HepG2 (cell line): ENCODE measurements around the gene ANKRD29. TPM values are rescaled to one million over a fixed set of nuclear protein-coding genes. Genes with fewer than 3 reads are reported as not detected.

ENCODE experiments used
- ATAC-seq: fragments of 200-7000 bp; cut with Tn5 transposase; 3 replicates; pipeline ENCODE4 v1.9.1; 2020; ENCODE audit warnings: mild to moderate bottlenecking, moderate library complexity
- BruUV-seq: library from RNA; stranded (reverse); fragments of 400-500 nt; replicated peaks from 2 replicates; lab custom pipeline; 2021; lab: Mats Ljungman, UMichigan
- CTCF ChIA-PET: fragments of 300-600 bp; formaldehyde crosslinking; extraction: SDS; loops from one replicate; lab custom pipeline; 2021; ENCODE audit warnings: low total read pairs, inconsistent platforms, low intra/inter-chr PET ratio; lab: Yijun Ruan, JAX
- POLR2A ChIA-PET: fragments of 350-600 bp; sonication (Branson Sonifier 250); formaldehyde crosslinking; loops from one replicate; lab custom pipeline; 2020; ENCODE audit warnings: antibody characterized with exemption, inconsistent platforms; lab: Yijun Ruan, JAX
- DNase-seq: peaks from one replicate; pipeline ENCODE4 v3.0.0-alpha.2; 2015; ENCODE audit warnings: low spot score
- FAIRE-seq: peaks from 3 replicates; lab custom pipeline; 2011; peaks lifted over from hg19 to GRCh38; lab: Jason Lieb, UNC
- H2AFZ ChIP-seq: one replicate; pipeline ENCODE4 v1.6.1; 2011; ENCODE audit warnings: low read length, inconsistent platforms
- H3K27ac ChIP-seq: fragments of 300-600 bp; 3 replicates; pipeline ENCODE4 v1.8.0; 2011; ENCODE audit warnings: mixed run types, mild to moderate bottlenecking, mixed read lengths, low read length, inconsistent platforms; ENCODE audit not compliant: insufficient read depth; ENCODE audit errors: extremely low read length
- H3K27me3 ChIP-seq, 2 experiments: fragments of 200-600 bp in 1 of 2; 2 replicates in 1 of 2; 3 replicates in 1 of 2; pipeline versions ENCODE4 v1.6.0 to v1.8.0; 2011; ENCODE audit warnings: low read length in 2 of 2, mild to moderate bottlenecking in 2 of 2, moderate library complexity in 2 of 2, inconsistent platforms in 1 of 2; ENCODE audit not compliant: insufficient read depth in 2 of 2, control insufficient read depth in 1 of 2
- H3K36me3 ChIP-seq, 2 experiments: fragments of 200-600 bp in 1 of 2; replicated peaks in 1 of 2; 2 replicates in 1 of 2; 3 replicates in 1 of 2; pipeline versions ENCODE4 v1.5.1 to v1.8.0; 2011; ENCODE audit warnings: low read length in 2 of 2, inconsistent platforms in 1 of 2; ENCODE audit not compliant: insufficient read depth in 2 of 2, control insufficient read depth in 1 of 2
- H3K4me1 ChIP-seq: 2 replicates; pipeline ENCODE4 v1.5.1; 2012; ENCODE audit warnings: low read length, inconsistent platforms; ENCODE audit not compliant: insufficient read depth
- H3K4me2 ChIP-seq: 2 replicates; pipeline ENCODE4 v1.6.0; 2011; ENCODE audit warnings: low read depth, low read length, inconsistent platforms
- H3K4me3 ChIP-seq, 3 experiments: fragments of 200-600 bp in 1 of 3; sonication (generic), shearing (Covaris generic) in 1 of 3; replicated peaks in 1 of 3; 2 replicates each; pipeline ENCODE4 v1.5.1; 2011 to 2016; ENCODE audit warnings: low read length in 3 of 3, inconsistent platforms in 2 of 3, low read depth in 2 of 3, mild to moderate bottlenecking in 2 of 3, control low read depth in 1 of 3, mixed read lengths in 1 of 3; ENCODE audit not compliant: insufficient read depth in 1 of 3
- H3K79me2 ChIP-seq: one replicate; pipeline ENCODE4 v1.6.1; 2011; ENCODE audit warnings: low read length, inconsistent platforms; ENCODE audit not compliant: insufficient read depth
- H3K9ac ChIP-seq: 2 replicates; pipeline ENCODE4 v1.6.0; 2011; ENCODE audit warnings: mild to moderate bottlenecking, low read depth, low read length, inconsistent platforms; ENCODE audit not compliant: insufficient read depth
- H3K9me3 ChIP-seq: 2 replicates; pipeline ENCODE4 v1.5.1; 2012; ENCODE audit warnings: mild to moderate bottlenecking, low read length
- H4K20me1 ChIP-seq: 2 replicates; pipeline ENCODE4 v1.6.0; 2011; ENCODE audit warnings: inconsistent platforms, mild to moderate bottlenecking, low read length, moderate library complexity; ENCODE audit not compliant: insufficient read depth
- CREM ChIP-seq, 2 experiments: sonication (generic) in 1 of 2; formaldehyde crosslinking in 1 of 2; IDR thresholded peaks; 2 replicates each; pipeline versions ENCODE4 v1.4.0 to v1.6.1; 2016 to 2020; ENCODE audit warnings: antibody characterized with exemption in 1 of 2, mild to moderate bottlenecking in 1 of 2, missing genetic modification reagents in 1 of 2
- GMEB2 ChIP-seq: IDR thresholded peaks from 2 replicates; pipeline ENCODE4 v1.6.1; 2016; ENCODE audit warnings: missing biosample characterization, missing genetic modification reagents, low read depth
- HMG20A ChIP-seq: IDR thresholded peaks from 2 replicates; pipeline ENCODE4 v1.6.1; 2016; ENCODE audit warnings: borderline replicate concordance
- LBX2 ChIP-seq: sonication (generic); formaldehyde crosslinking; IDR thresholded peaks from 2 replicates; pipeline ENCODE4 v1.5.0; 2020; ENCODE audit warnings: missing genetic modification reagents, mild to moderate bottlenecking, borderline replicate concordance
- LCORL ChIP-seq, 2 experiments: fragments of 450-650 bp in 1 of 2; sonication (generic) in 1 of 2; formaldehyde crosslinking in 1 of 2; IDR thresholded peaks; 2 replicates each; pipeline versions ENCODE4 v1.5.0 to v1.6.1; 2017 to 2020; ENCODE audit warnings: antibody characterized with exemption in 1 of 2, missing genetic modification reagents in 1 of 2
- MIER2 ChIP-seq: IDR thresholded peaks from 2 replicates; pipeline ENCODE4 v1.6.1; 2016; ENCODE audit warnings: missing biosample characterization, missing genetic modification reagents
- NR1H2 ChIP-seq: sonication (generic); formaldehyde crosslinking; IDR thresholded peaks from 2 replicates; pipeline ENCODE4 v1.8.1; 2022; ENCODE audit warnings: low read depth, missing genetic modification reagents, borderline replicate concordance
- NR2F1 ChIP-seq, 2 experiments: fragments of 450-650 bp in 1 of 2; formaldehyde crosslinking in 1 of 2; IDR thresholded peaks; 2 replicates each; pipeline versions ENCODE4 v1.5.0 to v1.6.1; 2016 to 2020; ENCODE audit warnings: mild to moderate bottlenecking in 1 of 2, missing compliant biosample characterization in 1 of 2, missing genetic modification reagents in 1 of 2, moderate library complexity in 1 of 2
- TEAD2 ChIP-seq: sonication (generic); formaldehyde crosslinking; IDR thresholded peaks from 2 replicates; pipeline ENCODE4 v1.9.0; 2021; ENCODE audit warnings: missing genetic modification reagents
- ZKSCAN5 ChIP-seq: sonication (generic); formaldehyde crosslinking; IDR thresholded peaks from 2 replicates; pipeline ENCODE4 v1.5.1; 2020; ENCODE audit warnings: mild to moderate bottlenecking, missing genetic modification reagents
- ZKSCAN8 ChIP-seq: IDR thresholded peaks from 2 replicates; pipeline ENCODE4 v1.6.1; 2016; ENCODE audit warnings: borderline replicate concordance, missing genetic modification reagents, missing compliant biosample characterization
- ZNF562 ChIP-seq: sonication (generic); formaldehyde crosslinking; IDR thresholded peaks from 2 replicates; pipeline ENCODE4 v1.8.0; 2022; ENCODE audit warnings: missing genetic modification reagents, borderline replicate concordance
- ZNF629 ChIP-seq: sonication (generic); formaldehyde crosslinking; conservative IDR thresholded peaks from 2 replicates; pipeline ENCODE4 v1.5.0; 2020; ENCODE audit warnings: missing genetic modification reagents
- WGBS: methylation state at CpG from one replicate; pipeline ENCODE4 v1.1.6; 2017; ENCODE audit warnings: low lambda C conversion rate; 5-methylcytosine and 5-hydroxymethylcytosine counted together
- in situ Hi-C: cut with HindIII; loops from 2 replicates; pipeline ENCODE4 v1.10.0; 2017; ENCODE audit warnings: low pct_unique_long_range_greater_than_20kb; ENCODE audit not compliant: extremely low pct_ligation_motif_present
- intact Hi-C: fragments of 100-400 bp; cut with micrococcal nuclease; formaldehyde crosslinking; loops from one replicate; pipeline ENCODE4 v1.10.0; 2022; ENCODE audit not compliant: unreplicated experiment
- polyA plus RNA-seq, 8 experiments: library from polyadenylated mRNA; depleted of rRNA in 3 of 8; stranded (reverse) in 7 of 8; unstranded in 1 of 8; fragments of >200 nt; fragmentation: Illumina TruSeq in 4 of 8; extraction: Trizol in 4 of 8; gene quantifications; 2 replicates each; pipeline versions ENCODE4 v1.2.1 to v1.2.3, GENCODE V29; 2011 to 2016; ENCODE audit warnings: low read depth in 4 of 8, missing spikeins in 1 of 8, mixed read lengths in 1 of 8; ENCODE audit not compliant: insufficient read depth in 1 of 8
- total RNA-seq, 5 experiments: library from RNA; depleted of rRNA; stranded (reverse); fragments of >200 nt; fragmentation: Illumina TruSeq; extraction: Trizol; gene quantifications; 2 replicates each; pipeline ENCODE4 v1.2.3, GENCODE V29; 2016; ENCODE audit warnings: low read depth in 1 of 5

ANKRD29 gene
- total and polyA plus RNA-seq, 2 of the 13 experiments (the other 11 are each of a cell fraction or from before 2014, with no cell fraction given) = not detected

DNA sequence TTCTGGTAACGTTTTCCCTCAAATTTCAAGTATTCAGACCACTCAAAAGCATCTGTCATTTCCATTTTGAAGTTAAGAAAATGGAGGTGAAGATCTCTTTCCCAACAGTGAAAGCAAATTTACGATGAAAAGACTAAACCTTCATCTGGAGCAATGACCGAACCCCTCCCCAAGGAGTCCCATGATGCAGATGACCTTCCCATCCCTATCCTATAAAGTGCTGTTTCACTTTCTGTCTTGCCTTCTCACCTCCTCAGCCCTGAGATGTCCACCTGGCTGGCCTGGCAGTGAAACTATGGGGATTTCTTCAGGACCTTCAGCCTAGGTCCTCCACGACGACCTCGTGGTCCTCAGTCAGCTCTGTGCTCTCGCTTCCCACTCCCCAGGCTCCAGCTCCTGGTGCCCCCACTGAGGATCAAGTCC is 75.5 kb downstream of the ANKRD29 start:
- no peak for ATAC-seq
- CTCF ChIA-PET = interaction anchor here (0.8 kb wide), 1 partner anchor 71 kb away, joined by 4 read pairs; no protein-coding TSS in a partner anchor
- H3K27ac ChIP-seq = no peak overlapping the region

GRCh38 chr18:23586249-23587196 is 76.2 kb downstream of the ANKRD29 start, which contains the start of gene NPC1:
Gene NPC1, minus strand, starts transcription at chr18:23586506. Its CDS starts 163 bp downstream, at chr18:23586343.
- Histone ChIP-seq H2AFZ (peak within 1 kb of the TSS; percentile 97), H3K4me2 (peak within 1 kb of the TSS; percentile 86), H3K27me3 (peaks cover 0 to 5% of the 10 kb centered on the region in 2 experiments; a peak in 1 of 5 replicates), H3K4me3 (peak within 1 kb of the TSS; percentile 85 to 99 (median 96)), H4K20me1 (peaks cover 12% of the 10 kb centered on the region), H3K27ac (peak within 1 kb of the TSS; percentile 100), H3K4me1 (peaks cover 58% of the 10 kb centered on the region), H3K36me3 (peaks cover 0 to 8% of the 10 kb centered on the region in 2 experiments; a peak in 1 of 5 replicates), H3K79me2 (peaks cover 46% of the 10 kb centered on the region), H3K9me3 (no peaks in the 10 kb centered on the region), H3K9ac (peak within 1 kb of the TSS; percentile 100)
- CTCF ChIA-PET = interaction anchor here (0.8 to 1.1 kb wide), 2 partner anchors 71 kb away, joined by 4 read pairs; no protein-coding TSS in a partner anchor
- under 1% methylated on average over 14 of the region's 95 CpGs for WGBS
- FAIRE-seq (no peak), DNase-seq (peak; percentile 94), ATAC-seq (peak; percentile 92)
- intact Hi-C loops (loop anchor here (1.0 to 2.0 kb wide), 3 partner anchors 30 to 70 kb away; no protein-coding TSS in a partner anchor), in situ Hi-C loops (loop anchor here (5.0 kb wide), 2 partner anchors 39 to 69 kb away; no protein-coding TSS in a partner anchor)
- POLR2A ChIA-PET = interaction anchor here (0.7 to 3.3 kb wide), 8 partner anchors 17 to 406 kb away, joined by 3 to 25 read pairs (median 4); partner anchors contain the start of gene RMC1
- BruUV-seq = no TSS peak
- TF ChIP-seq GMEB2 (CRISPR knock-in tag) = no peak
- TF ChIP-seq NR1H2 (CRISPR knock-in tag) = no peak
- peak in 1 of 2 experiments; percentile 45; a peak in 1 of 4 replicates for TF ChIP-seq NR2F1 (CRISPR knock-in tag; IDR thresholded peaks at IDR 0.05)
- no peak for TF ChIP-seq LBX2
- TF ChIP-seq TEAD2 (CRISPR knock-in tag) = no peak
- TF ChIP-seq LCORL (IDR thresholded peaks at IDR 0.05) = no peak
- 0 out of 2 replicates have a peak, but pooled peaks have one; percentile 17 for TF ChIP-seq LCORL (CRISPR knock-in tag; IDR thresholded peaks at IDR 0.05)
- TF ChIP-seq ZNF629 = no peak; the same call in 1 of the 2 replicates
- 0 out of 2 replicates have a peak, but pooled peaks have one; percentile 20 for TF ChIP-seq MIER2 (CRISPR knock-in tag)
- TF ChIP-seq HMG20A (CRISPR knock-in tag) = no peak
- no peak for TF ChIP-seq ZNF562 (CRISPR knock-in tag)
- TF ChIP-seq ZKSCAN8 (CRISPR knock-in tag) = no peak

More for the DNA sequence above, 75.5 kb downstream of the ANKRD29 start:
- Histone ChIP-seq H4K20me1 (peaks cover 5% of the 10 kb centered on the region), H3K9me3 (no peaks in the 10 kb centered on the region), H3K36me3 (peaks cover 0 to 5% of the 10 kb centered on the region in 2 experiments; a peak in 1 of 5 replicates), H3K27me3 (peaks cover 0 to 5% of the 10 kb centered on the region in 2 experiments; a peak in 1 of 5 replicates), H3K9ac (peak overlapping the region; percentile 56), H2AFZ (peak overlapping the region; percentile 97), H3K4me1 (peaks cover 51% of the 10 kb centered on the region), H3K79me2 (peaks cover 39% of the 10 kb centered on the region), H3K4me3 (peak overlapping the region; percentile 11 to 60 (median 41); a peak in 4 of 6 replicates), H3K4me2 (peak overlapping the region; percentile 86)
- no TSS peak for BruUV-seq
- WGBS = 6% methylated on average over 7 of the region's 7 CpGs
- in situ Hi-C loops (loop anchor here (5.0 kb wide), 2 partner anchors 40 to 70 kb away; no protein-coding TSS in a partner anchor), intact Hi-C loops (loop anchor here (1.0 to 2.0 kb wide), 2 partner anchors 42 to 71 kb away; no protein-coding TSS in a partner anchor)
- FAIRE-seq (no peak), DNase-seq (no peak)
- TF ChIP-seq ZKSCAN5 (CRISPR knock-in tag) (peak; percentile 83; the same call in 1 of the 2 replicates), CREM (IDR thresholded peaks at IDR 0.05) (no peak), CREM (CRISPR knock-in tag; IDR thresholded peaks at IDR 0.05) (no peak)
- POLR2A ChIA-PET = interaction anchor here (1.5 to 3.3 kb wide), 3 partner anchors 18 to 32 kb away, joined by 3 to 25 read pairs (median 5); no protein-coding TSS in a partner anchor
